ENCODE data around the gene TRPM3.

Gene TRPM3

GRCh38 chr9:70887826-70888225, 233.6 kb downstream of the TRPM3 start:
- TF ChIP-seq ZNF274 (IDR thresholded peaks at IDR 0.05; ENCODE audit: low read depth, low read length) (no peak), SUZ12 (IDR thresholded peaks at IDR 0.05; ENCODE audit: extremely low read depth, insufficient read depth, insufficient read length) (no peak), YY1 (IDR thresholded peaks at IDR 0.05; ENCODE audit: insufficient read depth, insufficient read length) (no peak)
- DNase-seq (ENCODE audit: low read depth, low spot score), result no peak
- Histone ChIP-seq H3K27me3 (ENCODE audit: insufficient read depth, insufficient read length) (no peaks in the 10 kb centered on the region), H3K4me3 (ENCODE audit: insufficient read length, low read depth) (no peak overlapping the region), H3K9me3 (ENCODE audit: insufficient read depth, low read length) (no peaks in the 10 kb centered on the region), H3K9ac (ENCODE audit: insufficient read length, low read depth) (no peak overlapping the region), H3K4me1 (ENCODE audit: insufficient read depth, insufficient read length) (no peaks in the 10 kb centered on the region), H3K36me3 (ENCODE audit: insufficient read depth, insufficient read length, low read length) (no peaks in the 10 kb centered on the region)

- Histone ChIP-seq H3K4me1 (ENCODE audit: insufficient read depth, insufficient read length) (no peaks in the 10 kb centered on the region), H3K4me3 (ENCODE audit: insufficient read length, low read depth) (no peak overlapping the region), H3K9me3 (ENCODE audit: insufficient read depth, low read length) (no peaks in the 10 kb centered on the region), H3K36me3 (ENCODE audit: insufficient read depth, insufficient read length, low read length) (no peaks in the 10 kb centered on the region), H3K27me3 (ENCODE audit: insufficient read depth, insufficient read length) (no peaks in the 10 kb centered on the region), H3K9ac (ENCODE audit: insufficient read length, low read depth) (no peak overlapping the region)
- no peak for TF ChIP-seq ZNF274 (IDR thresholded peaks at IDR 0.05; ENCODE audit: low read depth, low read length)
- TF ChIP-seq YY1 (IDR thresholded peaks at IDR 0.05; ENCODE audit: insufficient read depth, insufficient read length), result no peak
- no peak for TF ChIP-seq SUZ12 (IDR thresholded peaks at IDR 0.05; ENCODE audit: extremely low read depth, insufficient read depth, insufficient read length)
- no peak for DNase-seq (ENCODE audit: low read depth, low spot score)
These were observed 237.2 kb downstream of the TRPM3 start for GRCh38 chr9:70883963-70884793.

GRCh38 chr9:70883056-70883455, 238.4 kb downstream of the TRPM3 start:
- Histone ChIP-seq H3K9me3 (ENCODE audit: insufficient read depth, low read length) (no peaks in the 10 kb centered on the region), H3K27me3 (ENCODE audit: insufficient read depth, insufficient read length) (no peaks in the 10 kb centered on the region), H3K4me1 (ENCODE audit: insufficient read depth, insufficient read length) (no peaks in the 10 kb centered on the region), H3K9ac (ENCODE audit: insufficient read length, low read depth) (no peak overlapping the region), H3K36me3 (ENCODE audit: insufficient read depth, insufficient read length, low read length) (no peaks in the 10 kb centered on the region), H3K4me3 (ENCODE audit: insufficient read length, low read depth) (no peak overlapping the region)
- TF ChIP-seq YY1 (IDR thresholded peaks at IDR 0.05; ENCODE audit: insufficient read depth, insufficient read length) (no peak), ZNF274 (IDR thresholded peaks at IDR 0.05; ENCODE audit: low read depth, low read length) (no peak), SUZ12 (IDR thresholded peaks at IDR 0.05; ENCODE audit: extremely low read depth, insufficient read depth, insufficient read length) (no peak)
- DNase-seq (ENCODE audit: low read depth, low spot score), result no peak

- no peak for TF ChIP-seq YY1 (IDR thresholded peaks at IDR 0.05; ENCODE audit: insufficient read depth, insufficient read length)
- no peak for TF ChIP-seq ZNF274 (IDR thresholded peaks at IDR 0.05; ENCODE audit: low read depth, low read length)
- TF ChIP-seq SUZ12 (IDR thresholded peaks at IDR 0.05; ENCODE audit: extremely low read depth, insufficient read depth, insufficient read length), result no peak
- no peaks in the 10 kb centered on the region for H3K36me3 ChIP-seq (ENCODE audit: insufficient read depth, insufficient read length, low read length)
- DNase-seq (ENCODE audit: low read depth, low spot score), result no peak
- no peak overlapping the region for H3K9ac ChIP-seq (ENCODE audit: insufficient read length, low read depth)
- no peak overlapping the region for H3K4me3 ChIP-seq (ENCODE audit: insufficient read length, low read depth)
- H3K9me3 ChIP-seq (ENCODE audit: insufficient read depth, low read length), result no peaks in the 10 kb centered on the region
- H3K4me1 ChIP-seq (ENCODE audit: insufficient read depth, insufficient read length), result no peaks in the 10 kb centered on the region
- H3K27me3 ChIP-seq (ENCODE audit: insufficient read depth, insufficient read length), result no peaks in the 10 kb centered on the region
These were observed 240.1 kb downstream of the TRPM3 start for GRCh38 chr9:70881333-70881732.

- DNase-seq (ENCODE audit: low read depth, low spot score), result no peak
- Histone ChIP-seq H3K4me1 (ENCODE audit: insufficient read depth, insufficient read length) (no peaks in the 10 kb centered on the region), H3K4me3 (ENCODE audit: insufficient read length, low read depth) (no peak overlapping the region), H3K36me3 (ENCODE audit: insufficient read depth, insufficient read length, low read length) (no peaks in the 10 kb centered on the region), H3K9ac (ENCODE audit: insufficient read length, low read depth) (no peak overlapping the region), H3K27me3 (ENCODE audit: insufficient read depth, insufficient read length) (no peaks in the 10 kb centered on the region), H3K9me3 (ENCODE audit: insufficient read depth, low read length) (no peaks in the 10 kb centered on the region)
- no peak for TF ChIP-seq SUZ12 (IDR thresholded peaks at IDR 0.05; ENCODE audit: extremely low read depth, insufficient read depth, insufficient read length)
- no peak for TF ChIP-seq ZNF274 (IDR thresholded peaks at IDR 0.05; ENCODE audit: low read depth, low read length)
- no peak for TF ChIP-seq YY1 (IDR thresholded peaks at IDR 0.05; ENCODE audit: insufficient read depth, insufficient read length)
These were observed 240.9 kb downstream of the TRPM3 start for GRCh38 chr9:70880535-70880934.

- Histone ChIP-seq H3K9me3 (ENCODE audit: insufficient read depth, low read length) (no peaks in the 10 kb centered on the region), H3K4me1 (ENCODE audit: insufficient read depth, insufficient read length) (no peaks in the 10 kb centered on the region), H3K4me3 (ENCODE audit: insufficient read length, low read depth) (no peak overlapping the region), H3K36me3 (ENCODE audit: insufficient read depth, insufficient read length, low read length) (no peaks in the 10 kb centered on the region), H3K27me3 (ENCODE audit: insufficient read depth, insufficient read length) (no peaks in the 10 kb centered on the region), H3K9ac (ENCODE audit: insufficient read length, low read depth) (no peak overlapping the region)
- no peak for TF ChIP-seq SUZ12 (IDR thresholded peaks at IDR 0.05; ENCODE audit: extremely low read depth, insufficient read depth, insufficient read length)
- TF ChIP-seq YY1 (IDR thresholded peaks at IDR 0.05; ENCODE audit: insufficient read depth, insufficient read length), result no peak
- DNase-seq (ENCODE audit: low read depth, low spot score), result no peak
These were observed 242.8 kb downstream of the TRPM3 start for GRCh38 chr9:70878576-70878975.

GRCh38 chr9:70874451-70874850, 247.0 kb downstream of the TRPM3 start:
- no peak for DNase-seq (ENCODE audit: low read depth, low spot score)
- H3K9me3 ChIP-seq (ENCODE audit: insufficient read depth, low read length), result no peaks in the 10 kb centered on the region
- H3K9ac ChIP-seq (ENCODE audit: insufficient read length, low read depth), result no peak overlapping the region
- no peak for TF ChIP-seq YY1 (IDR thresholded peaks at IDR 0.05; ENCODE audit: insufficient read depth, insufficient read length)
- TF ChIP-seq SUZ12 (IDR thresholded peaks at IDR 0.05; ENCODE audit: extremely low read depth, insufficient read depth, insufficient read length), result no peak
- no peak for TF ChIP-seq ZNF274 (IDR thresholded peaks at IDR 0.05; ENCODE audit: low read depth, low read length)
- H3K4me1 ChIP-seq (ENCODE audit: insufficient read depth, insufficient read length), result no peaks in the 10 kb centered on the region
- no peaks in the 10 kb centered on the region for H3K27me3 ChIP-seq (ENCODE audit: insufficient read depth, insufficient read length)
- no peak overlapping the region for H3K4me3 ChIP-seq (ENCODE audit: insufficient read length, low read depth)
- no peaks in the 10 kb centered on the region for H3K36me3 ChIP-seq (ENCODE audit: insufficient read depth, insufficient read length, low read length)

Measured in NT2/D1 (cell line).